Measurements from ENCODE around the gene LIPG. TPM values are rescaled to one million over a fixed set of nuclear protein-coding genes. Genes with fewer than 3 reads are reported as not detected.

The LIPG gene
- total RNA-seq, 2 experiments from 2014 or later, result not detected

GRCh38 chr18:49617329-49617695, 55.5 kb downstream of the LIPG start:
- Histone ChIP-seq H3K4me1 (ENCODE audit: insufficient read depth, low read length, poor library complexity, severe bottlenecking) (no peaks in the 10 kb centered on the region), H3K27ac (ENCODE audit: low read depth, low read length, poor library complexity, severe bottlenecking) (no peak overlapping the region), H4K20me1 (ENCODE audit: insufficient read depth, low read length) (no peaks in the 10 kb centered on the region), H3K4me2 (ENCODE audit: low read length) (no peak overlapping the region), H2AFZ (ENCODE audit: low read length) (no peak overlapping the region), H3K9me3 (ENCODE audit: low read length) (no peaks in the 10 kb centered on the region), H3K36me3 (ENCODE audit: insufficient read depth, low read length) (no peaks in the 10 kb centered on the region), H3K4me3 (ENCODE audit: low read depth, low read length, poor library complexity, severe bottlenecking) (no peak overlapping the region), H3K79me2 (ENCODE audit: insufficient read depth, low read depth, low read length) (no peaks in the 10 kb centered on the region), H3K9me2 (ENCODE audit: insufficient read depth, low read length) (no peaks in the 10 kb centered on the region)
- TF ChIP-seq CTCF (conservative IDR thresholded peaks at IDR 0.05; ENCODE audit: low read length) (no peak), EZH2phosphoT487 (IDR thresholded peaks at IDR 0.05; ENCODE audit: borderline replicate concordance, low read depth, low read length) (no peak)
- DNase-seq (ENCODE audit: low spot score), result no peak
- ChIA-PET CTCF (ENCODE audit: unreplicated experiment) (no interaction called here), POLR2A (no interaction called here)
- BruUV-seq (replicated peaks), result no TSS peak
- intact Hi-C loops (cut with micrococcal nuclease; ENCODE audit: unreplicated experiment), result no loop called here

- intact Hi-C loops (cut with micrococcal nuclease; ENCODE audit: unreplicated experiment), result no loop called here
- POLR2A ChIA-PET, result no interaction called here
- H3K27ac ChIP-seq (ENCODE audit: low read depth, low read length, poor library complexity, severe bottlenecking), result no peak overlapping the region
- CTCF ChIA-PET (ENCODE audit: unreplicated experiment), result no interaction called here
- TF ChIP-seq EZH2phosphoT487 (IDR thresholded peaks at IDR 0.05; ENCODE audit: borderline replicate concordance, low read depth, low read length) (no peak), CTCF (conservative IDR thresholded peaks at IDR 0.05; ENCODE audit: low read length) (no peak)
- no peaks in the 10 kb centered on the region for H3K4me1 ChIP-seq (ENCODE audit: insufficient read depth, low read length, poor library complexity, severe bottlenecking)
- H3K9me2 ChIP-seq (ENCODE audit: insufficient read depth, low read length), result no peaks in the 10 kb centered on the region
- no peak for DNase-seq (ENCODE audit: low spot score)
- no TSS peak for BruUV-seq (replicated peaks)
- no peak overlapping the region for H3K4me2 ChIP-seq (ENCODE audit: low read length)
- H3K36me3 ChIP-seq (ENCODE audit: insufficient read depth, low read length), result no peaks in the 10 kb centered on the region
- no peaks in the 10 kb centered on the region for H4K20me1 ChIP-seq (ENCODE audit: insufficient read depth, low read length)
- H3K4me3 ChIP-seq (ENCODE audit: low read depth, low read length, poor library complexity, severe bottlenecking), result no peak overlapping the region
- no peak overlapping the region for H2AFZ ChIP-seq (ENCODE audit: low read length)
- no peaks in the 10 kb centered on the region for H3K9me3 ChIP-seq (ENCODE audit: low read length)
- no peaks in the 10 kb centered on the region for H3K79me2 ChIP-seq (ENCODE audit: insufficient read depth, low read depth, low read length)
These were observed 56.0 kb downstream of the LIPG start for GRCh38 chr18:49617865-49618264.

GRCh38 chr18:49618742-49619681, 57.2 kb downstream of the LIPG start:
- H3K9me3 ChIP-seq (ENCODE audit: low read length), result no peaks in the 10 kb centered on the region
- no peak overlapping the region for H2AFZ ChIP-seq (ENCODE audit: low read length)
- no peaks in the 10 kb centered on the region for H3K9me2 ChIP-seq (ENCODE audit: insufficient read depth, low read length)
- H3K4me3 ChIP-seq (ENCODE audit: low read depth, low read length, poor library complexity, severe bottlenecking), result no peak overlapping the region
- POLR2A ChIA-PET, result no interaction called here
- no peak overlapping the region for H3K4me2 ChIP-seq (ENCODE audit: low read length)
- BruUV-seq (replicated peaks), result no TSS peak
- H3K4me1 ChIP-seq (ENCODE audit: insufficient read depth, low read length, poor library complexity, severe bottlenecking), result no peaks in the 10 kb centered on the region
- intact Hi-C loops (cut with micrococcal nuclease; ENCODE audit: unreplicated experiment), result no loop called here
- CTCF ChIA-PET (ENCODE audit: unreplicated experiment), result no interaction called here
- H4K20me1 ChIP-seq (ENCODE audit: insufficient read depth, low read length), result no peaks in the 10 kb centered on the region
- no peak overlapping the region for H3K27ac ChIP-seq (ENCODE audit: low read depth, low read length, poor library complexity, severe bottlenecking)
- no peak for DNase-seq (ENCODE audit: low spot score)
- no peaks in the 10 kb centered on the region for H3K36me3 ChIP-seq (ENCODE audit: insufficient read depth, low read length)
- no peaks in the 10 kb centered on the region for H3K79me2 ChIP-seq (ENCODE audit: insufficient read depth, low read depth, low read length)
- TF ChIP-seq EZH2phosphoT487 (IDR thresholded peaks at IDR 0.05; ENCODE audit: borderline replicate concordance, low read depth, low read length) (no peak), CTCF (conservative IDR thresholded peaks at IDR 0.05; ENCODE audit: low read length) (no peak)
